ENCODE results near the gene PROCA1.

- TF ChIP-seq HNRNPK (IDR thresholded peaks at IDR 0.05; ENCODE audit: low read depth, low read length, poor library complexity, severe bottlenecking) (no peak), ZNF766 (CRISPR knock-in tag; conservative IDR thresholded peaks at IDR 0.05) (no peak), ETV6 (IDR thresholded peaks at IDR 0.05; ENCODE audit: borderline replicate concordance in 1 of 2, low read depth in 2 of 2, low read length in 1 of 2) (no peak), ETV6 (CRISPR knock-in tag; IDR thresholded peaks at IDR 0.05; ENCODE audit: borderline replicate concordance) (no peak), SNAPC5 (CRISPR knock-in tag; IDR thresholded peaks at IDR 0.05) (no peak), RAD21 (CRISPR knock-in tag; conservative IDR thresholded peaks at IDR 0.05 in 1 of 2, IDR thresholded peaks at IDR 0.05 in 1 of 2) (no peak), POLR2G (IDR thresholded peaks at IDR 0.05; ENCODE audit: low read depth, low read length) (no peak), POLR2A (conservative IDR thresholded peaks at IDR 0.05) (no peak)
- TF ChIP-seq, protein P1, sequence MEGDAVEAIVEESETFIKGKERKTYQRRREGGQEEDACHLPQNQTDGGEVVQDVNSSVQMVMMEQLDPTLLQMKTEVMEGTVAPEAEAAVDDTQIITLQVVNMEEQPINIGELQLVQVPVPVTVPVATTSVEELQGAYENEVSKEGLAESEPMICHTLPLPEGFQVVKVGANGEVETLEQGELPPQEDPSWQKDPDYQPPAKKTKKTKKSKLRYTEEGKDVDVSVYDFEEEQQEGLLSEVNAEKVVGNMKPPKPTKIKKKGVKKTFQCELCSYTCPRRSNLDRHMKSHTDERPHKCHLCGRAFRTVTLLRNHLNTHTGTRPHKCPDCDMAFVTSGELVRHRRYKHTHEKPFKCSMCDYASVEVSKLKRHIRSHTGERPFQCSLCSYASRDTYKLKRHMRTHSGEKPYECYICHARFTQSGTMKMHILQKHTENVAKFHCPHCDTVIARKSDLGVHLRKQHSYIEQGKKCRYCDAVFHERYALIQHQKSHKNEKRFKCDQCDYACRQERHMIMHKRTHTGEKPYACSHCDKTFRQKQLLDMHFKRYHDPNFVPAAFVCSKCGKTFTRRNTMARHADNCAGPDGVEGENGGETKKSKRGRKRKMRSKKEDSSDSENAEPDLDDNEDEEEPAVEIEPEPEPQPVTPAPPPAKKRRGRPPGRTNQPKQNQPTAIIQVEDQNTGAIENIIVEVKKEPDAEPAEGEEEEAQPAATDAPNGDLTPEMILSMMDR (IDR thresholded peaks at IDR 0.05 in 2 of 3, conservative IDR thresholded peaks at IDR 0.05 in 1 of 3; ENCODE audit: insufficient read depth in 2 of 3, low read depth in 1 of 3, low read length in 3 of 3), result no peak
These were observed 18.3 kb upstream of the PROCA1 start for GRCh38 chr17:28729950-28730330.
